ENCODE data around the gene PRRC2B. TPM values are rescaled to one million over a fixed set of nuclear protein-coding genes. Genes with fewer than 3 reads are reported as not detected.

The PRRC2B gene
- total and polyA plus RNA-seq, 2 of the 13 experiments (the other 11 are each of a cell fraction or from before 2014, with no cell fraction given): 20.8 to 37.4 TPM

GRCh38 chr9:131394464-131395156 is 724 bp downstream of the PRRC2B start:
- no TSS peak for BruUV-seq (replicated peaks)
- Histone ChIP-seq H4K20me1 (ENCODE audit: insufficient read depth, low read length) (peaks cover 41% of the 10 kb centered on the region), H3K27ac (ENCODE audit: extremely low read length, insufficient read depth, low read length) (peak overlapping the region; percentile 85), H3K27me3 (ENCODE audit: control insufficient read depth in 1 of 2, insufficient read depth in 2 of 2, low read length in 2 of 2) (no peaks in the 10 kb centered on the region), H3K36me3 (replicated peaks in 1 of 2; ENCODE audit: control insufficient read depth in 1 of 2, insufficient read depth in 2 of 2, low read length in 2 of 2) (peaks cover 3 to 5% of the 10 kb centered on the region in 2 experiments; a peak in 3 of 5 replicates), H3K4me3 (replicated peaks in 1 of 3; ENCODE audit: insufficient read depth in 1 of 3, low read depth in 2 of 3, low read length in 3 of 3) (peak overlapping the region; percentile 73 to 88 (median 74)), H2AFZ (ENCODE audit: low read length) (no peak overlapping the region), H3K9me3 (ENCODE audit: low read length) (no peaks in the 10 kb centered on the region), H3K79me2 (ENCODE audit: insufficient read depth, low read length) (peaks cover 44% of the 10 kb centered on the region), H3K4me1 (ENCODE audit: insufficient read depth, low read length) (peaks cover 63% of the 10 kb centered on the region), H3K9ac (ENCODE audit: insufficient read depth, low read depth, low read length) (peak overlapping the region; percentile 88), H3K4me2 (ENCODE audit: low read depth, low read length) (peak overlapping the region; percentile 91)
- in situ Hi-C loops (cut with HindIII; ENCODE audit: extremely low pct_ligation_motif_present, low pct_unique_long_range_greater_than_20kb): loop anchor here (25.0 kb wide), 1 partner anchor 343 kb away; the partner anchor contains the start of gene RAPGEF1
- ATAC-seq: peak; percentile 33
- 0% methylated on average over 14 of the region's 63 CpGs for WGBS (ENCODE audit: low lambda C conversion rate)
- ChIA-PET CTCF (ENCODE audit: low intra/inter-chr PET ratio, low total read pairs) (no interaction called here), POLR2A (no interaction called here)
- intact Hi-C loops (cut with micrococcal nuclease; ENCODE audit: unreplicated experiment): no loop called here
- FAIRE-seq: no peak
- no peak for DNase-seq (ENCODE audit: low spot score)
- TF ChIP-seq HOMEZ (CRISPR knock-in tag; IDR thresholded peaks at IDR 0.05; ENCODE audit: low read depth) (no peak), FOXK2 (IDR thresholded peaks at IDR 0.05) (no peak), PHF21A (CRISPR knock-in tag; IDR thresholded peaks at IDR 0.05) (no peak), FOXA3 (CRISPR knock-in tag; IDR thresholded peaks at IDR 0.05) (no peak), PAX8 (CRISPR knock-in tag; IDR thresholded peaks at IDR 0.05; ENCODE audit: borderline replicate concordance) (no peak), ZNF639 (CRISPR knock-in tag; conservative IDR thresholded peaks at IDR 0.05) (no peak), ZNF136 (CRISPR knock-in tag; IDR thresholded peaks at IDR 0.05; ENCODE audit: low read depth) (no peak), ZNF7 (CRISPR knock-in tag; IDR thresholded peaks at IDR 0.05) (no peak), ZSCAN21 (CRISPR knock-in tag; IDR thresholded peaks at IDR 0.05; ENCODE audit: borderline replicate concordance) (no peak), KMT2A (CRISPR knock-in tag; IDR thresholded peaks at IDR 0.05) (no peak), SIN3B (IDR thresholded peaks at IDR 0.05; ENCODE audit: low read length) (no peak), THYN1 (CRISPR knock-in tag; IDR thresholded peaks at IDR 0.05; ENCODE audit: borderline replicate concordance, low read depth) (no peak), UBTF (CRISPR knock-in tag; IDR thresholded peaks at IDR 0.05) (peak; percentile 28; the same call in 1 of the 2 replicates), ZBTB37 (CRISPR knock-in tag; IDR thresholded peaks at IDR 0.05) (no peak), KDM5A (IDR thresholded peaks at IDR 0.05; ENCODE audit: borderline replicate concordance, low read length) (no peak; the same call in 1 of the 2 replicates), PRPF4 (IDR thresholded peaks at IDR 0.05; ENCODE audit: low read depth, low read length, poor library complexity, severe bottlenecking) (no peak), NFATC3 (CRISPR knock-in tag; IDR thresholded peaks at IDR 0.05) (no peak)
